Measurements from ENCODE around the gene VAV2.

Gene VAV2

DNA sequence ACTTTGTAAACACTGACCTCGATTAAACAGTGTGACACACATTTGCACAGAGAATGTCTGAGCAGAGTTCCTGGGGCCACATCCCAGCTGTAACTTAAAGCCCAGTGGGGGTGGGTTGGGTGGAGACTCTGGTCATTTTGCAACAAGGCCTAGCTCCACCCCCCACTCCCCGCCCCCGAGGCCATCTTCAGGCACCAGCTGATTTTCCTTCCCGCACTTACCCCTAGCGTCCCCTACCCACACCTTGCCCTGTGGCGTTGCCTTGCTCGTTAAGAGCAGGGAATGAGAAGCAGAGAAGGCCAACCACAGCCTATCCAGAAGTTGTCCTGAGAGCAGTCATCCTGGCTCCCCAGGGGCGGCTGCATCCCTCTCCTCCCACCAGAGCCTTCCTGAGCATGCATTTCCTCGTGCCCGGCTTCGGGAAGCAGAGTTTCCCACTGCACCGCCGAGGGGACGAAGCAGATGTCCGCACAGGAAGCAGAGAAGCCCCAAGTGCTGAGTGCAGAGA is 152.2 kb downstream of the VAV2 start:
- no peak for DNase-seq (ENCODE audit: low spot score)

- no peak for DNase-seq (ENCODE audit: low spot score)
Observed at GRCh38 chr9:133838859-133839507, 153.1 kb downstream of the VAV2 start.

DNA sequence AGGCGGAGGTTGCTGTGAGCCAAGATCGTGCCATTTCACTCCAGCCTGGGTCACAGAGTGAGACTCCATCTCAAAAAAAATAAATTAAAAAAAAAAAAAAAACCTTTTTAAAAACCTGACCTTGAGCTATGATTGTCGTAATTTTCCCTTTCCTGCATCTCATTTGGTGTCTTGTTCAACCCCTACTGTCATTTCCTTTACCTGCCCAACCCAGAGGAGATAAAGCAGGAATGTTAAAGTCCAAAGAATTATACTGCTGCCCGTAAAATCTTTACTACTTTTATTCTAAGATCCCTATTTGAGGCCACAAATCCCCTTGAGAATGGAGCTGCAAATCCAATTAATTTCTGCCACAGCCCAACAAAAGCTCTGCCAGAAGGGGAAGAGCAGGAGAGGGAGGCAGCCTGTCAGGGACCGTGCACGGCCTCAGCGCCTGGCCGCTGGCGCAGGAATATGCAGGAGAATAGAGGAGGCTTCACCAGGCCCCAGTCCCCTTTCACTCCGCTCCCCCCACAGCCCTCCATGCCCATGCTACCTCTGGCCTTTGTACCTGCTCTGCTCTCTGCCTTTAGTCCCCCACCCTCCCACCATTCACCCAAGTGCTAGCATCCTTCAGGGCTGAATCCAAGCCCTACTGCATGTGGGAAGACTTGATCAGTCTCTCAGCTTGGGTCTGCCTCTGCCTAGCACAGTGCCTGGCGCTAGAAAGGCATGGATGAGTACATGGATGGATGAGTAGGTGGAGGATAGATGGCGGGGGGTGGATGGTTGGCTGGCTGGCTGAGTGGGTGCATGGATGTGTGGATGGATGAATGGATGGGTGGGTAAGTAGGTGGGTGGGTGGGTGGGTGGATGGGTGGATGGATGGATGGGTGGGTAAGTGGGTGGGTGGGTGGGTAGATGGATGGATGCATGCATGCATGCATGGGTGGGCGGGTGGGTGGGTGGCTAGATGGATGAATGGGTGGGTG is 154.2 kb downstream of the VAV2 start:
- DNase-seq (ENCODE audit: low spot score) = no peak

- no peak for DNase-seq (ENCODE audit: low spot score)
Observed at GRCh38 chr9:133836818-133837217, 155.3 kb downstream of the VAV2 start.

- DNase-seq (ENCODE audit: low spot score) = no peak
Observed at GRCh38 chr9:133836001-133836758, 155.9 kb downstream of the VAV2 start.

GRCh38 chr9:133835262-133835901 is 156.7 kb downstream of the VAV2 start:
- no peak for DNase-seq (ENCODE audit: low spot score)

DNA sequence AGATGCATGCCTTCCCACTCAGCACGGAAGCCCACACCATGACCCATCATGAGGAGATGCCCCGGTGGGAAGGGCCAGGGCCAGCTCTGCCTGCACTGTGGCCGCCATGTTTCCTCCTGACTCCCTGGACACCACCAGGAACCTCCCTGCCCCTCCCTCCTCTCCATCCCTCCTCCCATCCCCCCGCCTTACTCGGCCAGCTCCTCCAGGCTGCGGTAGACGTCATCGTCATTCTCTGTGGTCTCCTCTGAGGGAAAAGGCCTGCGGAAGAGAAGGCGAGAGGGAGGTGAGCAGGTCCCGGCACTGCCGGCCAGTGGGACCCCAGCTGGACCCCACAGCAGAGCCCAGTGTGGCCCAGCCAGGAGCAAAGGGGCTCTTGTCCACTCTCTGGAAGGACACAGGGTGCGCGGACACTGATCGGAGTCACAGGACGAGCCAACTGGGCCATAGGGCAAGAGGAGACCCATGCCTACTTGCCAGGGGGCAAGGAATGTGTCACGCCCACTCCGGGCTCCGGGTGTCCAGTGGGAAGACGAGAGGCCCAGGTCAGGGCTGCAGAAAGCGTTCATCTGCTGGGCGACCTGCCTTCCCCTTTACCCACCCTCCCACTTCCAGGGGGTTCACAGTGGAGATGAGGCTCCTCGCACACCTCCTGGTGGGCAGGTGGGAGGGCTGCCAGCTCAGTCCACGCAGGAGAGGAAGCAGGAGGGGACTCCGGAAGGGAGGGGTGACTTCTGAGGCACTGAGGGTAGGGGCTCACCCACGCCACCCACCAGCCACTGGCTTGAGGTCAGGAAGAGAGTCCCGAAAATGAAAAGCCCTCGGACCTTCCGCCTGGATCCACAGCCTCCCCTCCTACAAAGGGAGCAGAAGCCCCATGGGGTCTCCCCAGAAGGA is 157.8 kb downstream of the VAV2 start:
- DNase-seq (ENCODE audit: low spot score) = no peak

- DNase-seq (ENCODE audit: low spot score) = no peak
Observed at GRCh38 chr9:133833388-133834025, 158.6 kb downstream of the VAV2 start.

DNA sequence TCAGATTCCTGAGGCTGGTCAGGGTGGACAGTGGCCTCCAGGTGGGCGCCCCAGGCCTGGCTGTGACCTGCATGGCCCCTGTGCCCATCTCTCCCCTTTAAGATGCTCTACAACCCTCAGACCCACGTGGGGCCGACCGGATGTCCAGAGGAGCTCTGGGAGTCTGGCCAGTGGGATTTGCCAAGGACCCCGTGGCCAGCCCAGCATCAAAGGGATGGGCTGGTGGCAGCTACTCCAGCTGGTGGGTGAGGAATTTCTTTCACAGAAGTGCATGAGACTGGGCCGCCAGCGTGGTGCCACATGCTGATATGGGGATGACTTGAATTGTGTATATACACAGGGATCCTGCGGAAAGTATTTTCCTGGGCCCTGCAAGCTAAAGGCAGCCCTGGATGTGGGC is 159.2 kb downstream of the VAV2 start:
- DNase-seq (ENCODE audit: low spot score) = no peak

DNA sequence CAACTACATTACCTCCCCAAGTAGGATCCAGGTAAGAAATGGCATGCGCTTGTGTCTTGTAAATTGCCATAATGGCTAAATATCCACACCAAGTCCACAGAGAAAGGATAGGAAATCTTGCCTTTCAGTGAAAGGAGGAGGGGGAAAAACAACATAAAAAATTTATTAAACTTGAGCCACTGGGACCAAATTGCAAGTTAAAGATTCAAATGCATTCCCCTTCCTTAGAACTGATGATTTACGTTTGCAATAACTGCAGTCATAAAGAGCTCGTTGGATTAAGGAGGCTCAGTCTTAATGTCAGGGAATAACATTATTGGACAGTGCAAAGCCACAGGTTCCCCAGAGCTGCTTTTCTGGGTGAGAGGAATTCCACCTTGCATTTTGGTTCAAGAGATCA is 161.4 kb downstream of the VAV2 start:
- no peak for DNase-seq (ENCODE audit: low spot score)

- no peak for DNase-seq (ENCODE audit: low spot score)
Observed at GRCh38 chr9:133830310-133830709, 161.8 kb downstream of the VAV2 start.

DNA sequence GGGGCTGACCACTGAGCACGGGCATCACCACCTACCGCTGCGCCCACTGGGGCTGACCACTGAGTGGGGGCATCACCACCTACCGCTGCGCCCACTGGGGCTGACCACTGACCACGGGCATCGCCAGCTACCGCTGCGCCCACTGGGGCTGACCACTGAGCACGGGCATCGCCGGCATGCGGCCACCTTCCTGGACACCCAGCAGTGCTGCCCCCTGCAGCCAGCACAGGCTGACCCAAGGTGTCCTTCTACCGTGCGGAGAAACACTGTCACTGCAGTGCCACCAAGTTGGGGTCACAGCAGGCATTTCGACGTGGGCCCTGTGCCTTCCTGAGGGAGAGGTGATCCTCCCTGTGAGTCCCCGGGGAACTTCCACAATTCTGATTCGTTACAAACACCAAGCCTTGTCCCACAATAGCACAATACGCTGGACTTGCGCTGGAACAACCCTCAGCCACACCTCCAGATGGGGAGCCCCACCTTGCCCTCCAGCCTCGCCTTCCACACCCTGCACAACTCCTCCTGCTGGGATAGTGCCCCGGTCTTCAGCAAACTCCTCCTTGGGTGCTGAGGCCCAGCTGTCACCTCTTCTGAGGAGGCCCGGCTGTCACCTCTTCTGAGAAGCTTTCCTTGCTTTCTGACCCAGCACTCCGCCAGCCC is 163.7 kb downstream of the VAV2 start:
- no peak for DNase-seq (ENCODE audit: low spot score)

DNA sequence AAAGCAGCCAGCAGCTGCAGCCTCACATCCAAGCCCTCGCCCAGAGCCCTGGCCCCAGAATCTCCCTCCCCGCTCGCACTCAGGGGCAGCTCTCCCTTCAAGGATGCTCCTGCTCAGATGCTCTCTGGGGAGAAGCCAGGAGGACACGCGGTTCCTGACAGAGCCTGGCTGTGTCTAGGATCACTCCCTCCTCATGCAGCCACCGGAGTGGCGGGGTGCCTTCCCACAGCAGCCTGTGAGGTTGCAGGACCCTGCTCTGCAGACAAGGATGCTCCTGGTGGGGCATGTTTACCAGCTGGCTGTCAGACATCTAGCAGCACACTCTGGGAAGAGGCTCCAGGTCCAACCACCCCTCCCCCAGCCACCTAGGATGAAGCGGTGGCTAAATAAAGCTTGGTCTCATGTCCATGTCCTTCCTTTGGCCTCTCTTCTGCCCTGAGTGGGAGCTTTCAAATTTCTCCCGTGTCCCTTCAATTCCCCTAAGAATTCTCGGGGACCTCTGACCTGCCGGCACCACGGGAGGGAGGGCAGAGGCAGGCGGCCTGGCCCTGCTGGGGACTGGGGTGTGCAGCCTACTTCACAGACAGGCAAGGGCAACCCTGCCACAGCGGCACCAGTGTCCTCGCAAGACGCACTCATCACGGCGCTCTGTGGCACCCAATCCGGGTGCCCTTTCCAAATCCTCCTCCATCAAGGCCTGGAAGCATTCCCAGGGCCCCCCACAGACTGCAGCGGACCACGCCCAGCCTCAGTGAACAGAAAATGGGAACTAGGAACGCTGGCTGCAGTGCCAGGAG is 165.6 kb downstream of the VAV2 start:
- peak; percentile 90 for DNase-seq (ENCODE audit: low spot score)

DNA sequence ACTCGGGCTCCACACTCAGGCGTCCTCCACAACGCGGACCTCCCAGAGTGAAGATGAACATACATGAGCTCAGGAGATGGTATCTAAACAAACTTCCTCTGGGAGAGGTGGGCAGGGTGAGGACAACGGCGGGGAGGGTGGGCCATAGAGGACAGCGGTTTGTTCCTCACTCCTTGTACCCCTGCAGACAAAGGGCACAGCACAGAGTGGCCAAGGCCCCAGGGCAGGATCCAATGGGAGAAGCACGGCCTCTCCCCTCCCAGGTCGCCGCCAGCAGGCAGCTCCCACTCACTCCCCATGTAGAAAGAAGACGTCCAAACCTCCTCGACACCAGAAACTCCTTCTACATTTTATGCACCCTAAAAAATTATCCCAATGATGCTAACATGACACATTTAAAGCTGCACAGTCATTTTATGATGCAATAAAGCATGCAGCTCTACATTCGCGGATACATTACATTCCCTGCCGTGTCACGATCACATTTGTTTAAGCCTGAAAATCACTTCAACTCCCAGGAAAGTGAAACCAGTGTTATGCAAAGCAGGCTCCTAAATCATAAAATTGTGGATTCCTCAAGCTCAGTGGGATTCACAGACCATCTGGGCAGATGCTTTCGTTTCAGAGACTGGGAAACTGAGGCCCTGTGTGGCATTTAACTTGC is 166.4 kb downstream of the VAV2 start:
- DNase-seq (ENCODE audit: low spot score) = no peak

- DNase-seq (ENCODE audit: low spot score) = no peak
Observed at GRCh38 chr9:133824802-133825186, 167.3 kb downstream of the VAV2 start.

DNA sequence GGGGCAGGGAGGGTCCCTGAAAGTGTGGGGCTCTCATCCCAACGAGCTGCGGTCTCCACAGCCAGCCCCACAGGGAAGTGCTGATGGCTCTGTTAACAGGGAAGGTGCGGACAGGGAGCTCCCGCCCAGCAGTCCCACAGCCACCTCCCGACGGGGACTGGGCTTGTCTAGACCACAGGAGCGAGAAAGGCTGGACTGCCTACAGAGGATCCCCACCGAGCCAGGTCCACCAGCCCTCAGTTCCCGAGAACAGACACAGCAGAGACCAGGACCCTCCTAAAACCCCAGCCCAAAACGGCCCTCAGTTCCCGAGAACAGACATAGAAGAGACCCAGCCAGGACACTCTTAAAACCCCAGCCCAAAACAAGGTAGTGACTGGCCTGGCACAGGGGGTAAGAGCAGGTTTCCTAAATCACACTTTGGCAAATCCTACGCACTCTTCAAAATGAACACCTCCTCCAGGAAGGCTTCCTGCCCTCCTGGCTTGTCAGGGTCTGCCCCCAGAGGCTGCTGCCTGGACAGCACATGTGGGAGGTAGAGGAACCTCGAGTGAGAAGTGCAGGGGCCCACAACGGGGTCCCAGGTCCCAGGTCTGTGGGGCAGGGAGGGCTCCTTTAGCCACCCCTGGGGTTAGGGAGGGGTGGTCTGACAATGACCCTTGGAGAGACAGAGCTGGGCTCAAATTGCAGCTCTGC is 167.9 kb downstream of the VAV2 start:
- no peak for DNase-seq (ENCODE audit: low spot score)
